Ishikawa (cell line): ENCODE data around the gene SATB2.

ENCODE experiments used
- CEBPB ChIP-seq: IDR thresholded peaks from 2 replicates; pipeline ENCODE4 v1.6.1; 2012
- EP300 ChIP-seq: IDR thresholded peaks from 2 replicates; pipeline ENCODE4 v1.6.1; 2012; ENCODE audit warnings: borderline replicate concordance
- MAX ChIP-seq: IDR thresholded peaks from 2 replicates; pipeline ENCODE4 v1.6.1; 2012
- RAD21 ChIP-seq: IDR thresholded peaks from 2 replicates; pipeline ENCODE4 v1.6.1; 2012; ENCODE audit warnings: low read depth
- REST ChIP-seq: IDR thresholded peaks from 2 replicates; pipeline ENCODE4 v1.6.1; 2012; ENCODE audit warnings: low read depth, mild to moderate bottlenecking
- TAF1 ChIP-seq: IDR thresholded peaks from 2 replicates; pipeline ENCODE4 v1.6.1; 2012; ENCODE audit warnings: low read depth, mild to moderate bottlenecking
- TCF12 ChIP-seq: IDR thresholded peaks from 2 replicates; pipeline ENCODE4 v1.6.1; 2012; ENCODE audit warnings: low read depth
- YY1 ChIP-seq: IDR thresholded peaks from 2 replicates; pipeline ENCODE4 v1.6.1; 2012; ENCODE audit warnings: low read depth
- ZBTB7A ChIP-seq: IDR thresholded peaks from 2 replicates; pipeline ENCODE4 v1.6.1; 2012; ENCODE audit warnings: low read depth

GRCh38 chr2:199440118-199440517 lies 17.6 kb downstream of the SATB2 start:
- TF ChIP-seq ZBTB7A = no peak
- no peak for TF ChIP-seq TAF1
- TF ChIP-seq TCF12 = no peak
- TF ChIP-seq REST = no peak
- no peak for TF ChIP-seq RAD21
- no peak for TF ChIP-seq CEBPB
- TF ChIP-seq EP300 = no peak
- no peak for TF ChIP-seq YY1
- no peak for TF ChIP-seq MAX
